Cardiac muscle cell (in vitro differentiated cells and primary cell): ENCODE results near the gene CYCS. TPM values are rescaled to one million over a fixed set of nuclear protein-coding genes. Genes with fewer than 3 reads are reported as not detected.
"Not testable (repeated sequence)": the region's sequence is repeated elsewhere in the genome, so short reads cannot be mapped to it uniquely, and the experiment has no call there.

Experiments
- DNase-seq, 2 donors: peaks; one replicate each; pipeline versions ENCODE4 v3.0.0 to v3.0.0-alpha.2; 2010 to 2017; ENCODE audit warnings: low read depth in 1 of 2, low spot score in 1 of 2
- H3K27ac ChIP-seq: fragments of 200-600 bp; sonication (generic); 2 replicates; pipeline ENCODE4 v1.5.1; 2016
- H3K27me3 ChIP-seq: fragments of 200-600 bp; sonication (generic); 2 replicates; pipeline ENCODE4 v1.6.0; 2016; ENCODE audit warnings: control low read depth
- H3K36me3 ChIP-seq: fragments of 200-600 bp; sonication (generic); 2 replicates; pipeline ENCODE4 v1.5.1; 2016; ENCODE audit warnings: control low read depth
- H3K4me1 ChIP-seq: fragments of 200-600 bp; sonication (generic); 2 replicates; pipeline ENCODE4 v1.8.1; 2017; ENCODE audit warnings: low read depth, mild to moderate bottlenecking, mixed run types
- H3K4me3 ChIP-seq: fragments of 200-600 bp; sonication (generic); 2 replicates; pipeline ENCODE4 v1.5.1; 2016; ENCODE audit warnings: mild to moderate bottlenecking
- H3K9me3 ChIP-seq: fragments of 200-600 bp; sonication (generic); 2 replicates; pipeline ENCODE4 v1.5.1; 2017; ENCODE audit warnings: low read depth, mild to moderate bottlenecking, control low read depth
- polyA plus RNA-seq: library from polyadenylated mRNA; unstranded; fragments of >200 nt; fragmentation: Nextera tagmentation; extraction: Ambion mirVana; gene quantifications from 2 replicates; pipeline ENCODE4 v1.2.1, GENCODE V29; 2016
- total RNA-seq: library from RNA; depleted of rRNA; stranded (reverse); fragments of >200 nt; gene quantifications from 2 replicates; pipeline ENCODE4 v1.2.3, GENCODE V29; 2016
- TF ChIP-seq, protein P1 (sequence below): IDR thresholded peaks from 2 replicates; pipeline ENCODE4 v1.5.1; 2012; ENCODE audit warnings: low read depth, mild to moderate bottlenecking, low read length

The CYCS gene
- total and polyA plus RNA-seq, 2 experiments from 2014 or later = 38.7 to 489 TPM

DNA sequence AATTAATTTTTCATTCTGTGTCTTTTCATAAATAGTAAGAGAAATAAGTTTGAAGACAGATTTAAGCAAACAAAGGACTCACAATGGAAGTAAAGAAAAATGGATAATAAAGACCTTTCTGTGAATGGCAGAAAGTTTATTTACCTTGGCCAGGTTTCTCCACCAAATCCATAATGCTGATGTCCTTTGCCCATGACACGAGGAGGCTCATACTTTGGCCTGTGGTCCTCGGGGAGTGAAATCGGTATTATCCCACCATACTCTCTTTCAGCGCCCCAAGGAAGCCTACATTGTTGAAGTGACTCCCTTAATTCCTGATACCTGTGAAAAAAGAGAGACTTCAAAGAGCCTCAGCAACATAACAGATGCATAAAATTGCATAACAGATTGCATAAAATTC, 43.1 kb upstream of the CYCS start:
- Histone ChIP-seq H3K9me3 (no peaks in the 10 kb centered on the region), H3K4me3 (no peak overlapping the region), H3K4me1 (peaks cover 7% of the 10 kb centered on the region), H3K36me3 (no peaks in the 10 kb centered on the region), H3K27ac (no peak overlapping the region), H3K27me3 (no peaks in the 10 kb centered on the region)
- DNase-seq = no peak
- TF ChIP-seq, protein P1, sequence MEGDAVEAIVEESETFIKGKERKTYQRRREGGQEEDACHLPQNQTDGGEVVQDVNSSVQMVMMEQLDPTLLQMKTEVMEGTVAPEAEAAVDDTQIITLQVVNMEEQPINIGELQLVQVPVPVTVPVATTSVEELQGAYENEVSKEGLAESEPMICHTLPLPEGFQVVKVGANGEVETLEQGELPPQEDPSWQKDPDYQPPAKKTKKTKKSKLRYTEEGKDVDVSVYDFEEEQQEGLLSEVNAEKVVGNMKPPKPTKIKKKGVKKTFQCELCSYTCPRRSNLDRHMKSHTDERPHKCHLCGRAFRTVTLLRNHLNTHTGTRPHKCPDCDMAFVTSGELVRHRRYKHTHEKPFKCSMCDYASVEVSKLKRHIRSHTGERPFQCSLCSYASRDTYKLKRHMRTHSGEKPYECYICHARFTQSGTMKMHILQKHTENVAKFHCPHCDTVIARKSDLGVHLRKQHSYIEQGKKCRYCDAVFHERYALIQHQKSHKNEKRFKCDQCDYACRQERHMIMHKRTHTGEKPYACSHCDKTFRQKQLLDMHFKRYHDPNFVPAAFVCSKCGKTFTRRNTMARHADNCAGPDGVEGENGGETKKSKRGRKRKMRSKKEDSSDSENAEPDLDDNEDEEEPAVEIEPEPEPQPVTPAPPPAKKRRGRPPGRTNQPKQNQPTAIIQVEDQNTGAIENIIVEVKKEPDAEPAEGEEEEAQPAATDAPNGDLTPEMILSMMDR = no peak

DNA sequence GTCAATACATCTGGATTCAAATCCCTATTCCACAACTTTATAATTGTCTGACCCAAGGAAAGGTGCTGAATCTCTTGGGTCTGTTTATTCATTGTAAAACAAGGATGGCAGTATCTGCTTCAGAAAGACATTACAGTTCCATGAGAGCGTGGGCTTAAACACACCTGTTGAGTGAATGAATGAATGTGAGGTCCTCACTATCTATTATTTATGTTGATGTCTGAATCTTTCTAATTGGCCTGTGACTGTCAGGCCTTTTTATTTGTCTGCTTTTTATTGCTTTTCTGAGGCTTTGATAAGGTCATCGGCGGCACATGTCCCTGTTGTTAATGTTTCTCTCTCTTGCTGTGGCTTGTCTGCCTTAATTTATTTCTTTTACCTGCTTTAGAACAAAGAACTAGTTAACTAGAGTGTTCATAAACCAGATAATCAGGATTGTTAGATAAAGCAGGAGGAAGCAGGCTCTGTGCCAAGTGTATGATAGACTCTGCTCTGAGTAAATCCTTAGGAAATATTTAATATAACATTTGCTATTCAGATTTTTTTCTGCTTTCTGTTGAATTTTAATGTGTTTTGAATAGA, 42.3 kb upstream of the CYCS start:
- peaks cover 7% of the 10 kb centered on the region for H3K4me1 ChIP-seq
- no peaks in the 10 kb centered on the region for H3K9me3 ChIP-seq
- H3K4me3 ChIP-seq = no peak overlapping the region
- H3K27me3 ChIP-seq = no peaks in the 10 kb centered on the region
- H3K36me3 ChIP-seq = no peaks in the 10 kb centered on the region
- TF ChIP-seq, protein P1 = no peak
- no peak overlapping the region for H3K27ac ChIP-seq
- no peak for DNase-seq

DNA sequence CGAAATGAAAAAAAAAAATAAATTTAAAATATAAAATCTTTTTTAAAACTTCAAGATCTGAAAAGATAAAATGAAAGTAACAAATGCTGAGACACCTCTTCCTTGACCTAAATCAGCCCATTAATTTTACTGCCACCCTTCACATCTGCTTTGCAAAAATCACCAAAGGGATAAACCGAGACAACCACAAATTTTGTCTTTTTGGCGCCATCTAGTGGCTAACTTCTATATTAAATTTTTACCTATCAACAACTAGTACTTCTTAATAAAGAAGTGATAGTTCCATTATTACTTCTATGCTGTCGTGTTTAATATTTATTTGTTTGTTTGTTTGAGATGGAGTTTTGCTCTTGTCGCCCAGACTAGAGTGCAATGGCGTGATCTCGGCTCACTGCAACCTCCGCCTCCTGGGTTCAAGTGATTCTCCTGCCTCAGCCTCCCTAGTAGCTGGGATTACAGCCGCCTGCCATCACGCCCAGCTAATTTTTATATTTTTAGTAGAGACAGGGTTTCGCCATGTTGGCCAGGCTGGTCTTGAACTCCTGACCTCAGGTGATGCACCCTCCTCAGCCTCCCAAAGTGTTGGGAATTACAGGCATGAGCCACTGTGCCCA, 35.0 kb upstream of the CYCS start:
- not testable (repeated sequence) for H3K27me3 ChIP-seq, H3K36me3 ChIP-seq, H3K27ac ChIP-seq, H3K4me3 ChIP-seq, H3K9me3 ChIP-seq, H3K4me1 ChIP-seq
- TF ChIP-seq, protein P1 = peak; percentile 46
- DNase-seq = peak; percentile 63 to 65

DNA sequence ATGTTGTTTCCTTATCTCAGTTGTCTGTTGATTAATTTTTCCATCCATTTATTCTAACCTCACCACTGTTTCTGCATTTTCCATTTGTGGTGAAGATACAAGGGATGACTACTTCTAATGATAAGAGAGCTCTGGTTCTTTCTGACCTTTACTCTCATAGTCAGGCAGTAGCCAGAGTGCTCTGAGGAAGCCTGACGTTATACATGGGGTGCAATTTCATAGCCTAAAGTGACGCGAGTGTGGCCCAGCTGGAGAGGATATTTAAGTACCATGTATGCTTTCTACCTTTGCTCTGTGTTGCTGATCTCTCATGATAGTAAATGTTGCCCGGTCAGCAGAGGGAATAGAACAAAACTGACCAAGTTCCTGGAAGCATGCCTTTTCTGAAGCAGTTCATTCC, 33.9 kb upstream of the CYCS start:
- Histone ChIP-seq H3K27ac (no peak overlapping the region), H3K27me3 (no peaks in the 10 kb centered on the region), H3K4me1 (no peaks in the 10 kb centered on the region), H3K36me3 (no peaks in the 10 kb centered on the region), H3K9me3 (no peaks in the 10 kb centered on the region), H3K4me3 (no peak overlapping the region)
- DNase-seq = no peak
- TF ChIP-seq, protein P1 = no peak

DNA sequence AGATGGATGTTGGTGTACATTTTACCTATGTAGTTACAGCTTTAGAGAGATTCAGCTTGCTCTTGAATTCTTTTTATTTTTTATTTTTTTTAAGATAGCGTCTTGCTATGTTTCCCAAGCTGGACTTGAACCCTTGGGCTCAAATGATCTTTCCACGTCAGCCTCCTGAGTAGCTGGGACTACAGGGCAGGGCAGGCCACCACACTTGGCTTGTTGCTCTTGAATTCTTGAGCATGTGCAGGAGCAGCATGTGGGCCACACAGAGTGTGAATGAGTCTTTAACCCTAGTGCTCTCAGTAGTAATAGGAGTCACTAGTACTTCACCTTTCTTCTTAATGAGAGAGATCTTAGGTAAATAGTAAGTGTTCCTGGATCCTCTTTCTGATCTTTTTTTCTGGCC, 26.7 kb upstream of the CYCS start:
- H3K9me3 ChIP-seq = no peaks in the 10 kb centered on the region
- H3K4me1 ChIP-seq = no peaks in the 10 kb centered on the region
- no peak for DNase-seq
- no peak overlapping the region for H3K4me3 ChIP-seq
- no peaks in the 10 kb centered on the region for H3K27me3 ChIP-seq
- H3K27ac ChIP-seq = no peak overlapping the region
- TF ChIP-seq, protein P1 = no peak
- no peaks in the 10 kb centered on the region for H3K36me3 ChIP-seq
